Measurements from ENCODE around the gene GP2. TPM values are rescaled to one million over a fixed set of nuclear protein-coding genes. Genes with fewer than 3 reads are reported as not detected.

The GP2 gene
- total RNA-seq, 4 donors from 2014 or later: 0.98 to 7.8 (median 2.7) TPM

DNA sequence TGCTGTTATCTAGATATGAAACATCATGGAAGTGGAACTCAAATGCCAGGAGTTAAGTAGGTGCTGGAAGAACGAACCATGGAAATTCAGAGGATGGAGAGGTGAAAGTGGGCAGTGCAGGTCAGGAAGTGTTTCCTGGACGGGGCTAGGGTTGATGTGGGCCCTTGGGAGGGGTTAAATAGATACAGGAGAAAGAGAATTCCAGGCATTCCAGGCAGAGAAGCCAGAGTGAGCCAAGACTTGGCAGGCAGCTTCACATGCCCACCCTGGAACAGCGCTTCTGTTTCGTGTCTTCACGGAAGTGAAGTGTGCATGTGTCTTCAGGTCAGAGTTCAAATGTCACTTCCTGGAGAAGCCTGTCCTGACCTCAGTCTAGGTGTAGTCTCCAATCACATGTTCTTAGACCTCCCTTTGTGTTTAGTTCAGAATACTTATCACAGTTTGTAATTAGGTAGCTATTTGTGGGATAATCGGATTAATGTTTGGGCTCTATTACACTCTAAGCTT, 41.3 kb downstream of the GP2 start:
- no peaks in the 10 kb centered on the region for H3K4me1 ChIP-seq
- no peaks in the 10 kb centered on the region for H3K36me3 ChIP-seq
- H3K4me3 ChIP-seq: no peak overlapping the region
- TF ChIP-seq EP300 (IDR thresholded peaks at IDR 0.05) (no peak), POLR2A (IDR thresholded peaks at IDR 0.05) (no peak)
- TF ChIP-seq, protein P1, sequence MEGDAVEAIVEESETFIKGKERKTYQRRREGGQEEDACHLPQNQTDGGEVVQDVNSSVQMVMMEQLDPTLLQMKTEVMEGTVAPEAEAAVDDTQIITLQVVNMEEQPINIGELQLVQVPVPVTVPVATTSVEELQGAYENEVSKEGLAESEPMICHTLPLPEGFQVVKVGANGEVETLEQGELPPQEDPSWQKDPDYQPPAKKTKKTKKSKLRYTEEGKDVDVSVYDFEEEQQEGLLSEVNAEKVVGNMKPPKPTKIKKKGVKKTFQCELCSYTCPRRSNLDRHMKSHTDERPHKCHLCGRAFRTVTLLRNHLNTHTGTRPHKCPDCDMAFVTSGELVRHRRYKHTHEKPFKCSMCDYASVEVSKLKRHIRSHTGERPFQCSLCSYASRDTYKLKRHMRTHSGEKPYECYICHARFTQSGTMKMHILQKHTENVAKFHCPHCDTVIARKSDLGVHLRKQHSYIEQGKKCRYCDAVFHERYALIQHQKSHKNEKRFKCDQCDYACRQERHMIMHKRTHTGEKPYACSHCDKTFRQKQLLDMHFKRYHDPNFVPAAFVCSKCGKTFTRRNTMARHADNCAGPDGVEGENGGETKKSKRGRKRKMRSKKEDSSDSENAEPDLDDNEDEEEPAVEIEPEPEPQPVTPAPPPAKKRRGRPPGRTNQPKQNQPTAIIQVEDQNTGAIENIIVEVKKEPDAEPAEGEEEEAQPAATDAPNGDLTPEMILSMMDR (IDR thresholded peaks at IDR 0.05): no peak
- WGBS, 2 donors: 29 to 37% methylated on average over 6 of the region's 6 CpGs
- DNase-seq (ENCODE audit: low spot score in 2 of 2): no peak
- H3K27me3 ChIP-seq: no peaks in the 10 kb centered on the region
- no peak overlapping the region for H3K27ac ChIP-seq
- H3K9me3 ChIP-seq: no peaks in the 10 kb centered on the region

DNA sequence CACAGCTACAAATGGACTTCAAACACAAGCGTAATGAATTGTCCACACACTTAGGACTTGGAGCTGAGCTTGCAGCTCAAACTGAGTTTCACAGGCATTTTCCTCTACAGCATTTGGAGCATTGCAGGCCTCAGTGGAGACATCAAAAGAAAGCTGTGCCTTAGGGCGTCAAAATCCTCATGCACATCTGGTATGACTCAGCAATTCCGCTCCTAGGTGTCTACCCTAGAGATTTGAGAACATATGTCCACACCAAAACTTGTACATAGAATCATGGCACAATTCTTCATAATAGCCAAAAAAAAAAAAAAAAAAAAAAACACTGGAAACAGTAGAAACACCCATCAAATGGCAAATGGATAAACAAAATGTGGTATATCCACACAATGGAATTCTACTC, 47.1 kb downstream of the GP2 start:
- no peak overlapping the region for H3K4me3 ChIP-seq
- no peak for DNase-seq (ENCODE audit: low spot score in 2 of 2)
- H3K4me1 ChIP-seq: no peaks in the 10 kb centered on the region
- TF ChIP-seq, protein P1 (IDR thresholded peaks at IDR 0.05): no peak
- TF ChIP-seq EP300 (IDR thresholded peaks at IDR 0.05) (no peak), POLR2A (IDR thresholded peaks at IDR 0.05) (no peak)
- H3K27ac ChIP-seq: no peak overlapping the region
- WGBS, 2 donors: 81 to 91% methylated on average over 3 of the region's 3 CpGs
- H3K36me3 ChIP-seq: no peaks in the 10 kb centered on the region
- H3K9me3 ChIP-seq: no peaks in the 10 kb centered on the region
- no peaks in the 10 kb centered on the region for H3K27me3 ChIP-seq

DNA sequence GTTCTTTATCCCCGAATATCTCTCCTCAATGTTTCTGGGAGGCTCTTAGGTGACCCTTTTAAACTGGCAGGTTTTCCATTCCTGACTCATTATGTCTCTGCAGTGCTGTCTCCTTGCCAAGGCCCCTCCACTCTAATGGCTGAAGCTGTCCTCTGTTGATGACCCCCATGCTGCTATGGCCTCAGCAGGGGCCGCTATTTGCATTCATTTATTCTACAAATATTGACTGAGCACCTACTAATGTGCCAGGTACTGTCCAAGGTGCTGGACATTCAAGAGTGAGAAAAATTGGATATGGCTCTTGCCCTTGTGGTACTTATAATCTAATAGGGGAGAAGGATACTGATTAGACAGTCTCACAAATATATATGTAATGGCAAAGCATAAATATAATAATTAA, 55.4 kb downstream of the GP2 start:
- no peak for DNase-seq (ENCODE audit: low spot score in 2 of 2)
- Histone ChIP-seq H3K27ac (no peak overlapping the region), H3K4me1 (no peaks in the 10 kb centered on the region), H3K9me3 (no peaks in the 10 kb centered on the region), H3K4me3 (no peak overlapping the region), H3K27me3 (no peaks in the 10 kb centered on the region), H3K36me3 (no peaks in the 10 kb centered on the region)
- TF ChIP-seq EP300 (IDR thresholded peaks at IDR 0.05): no peak
- no peak for TF ChIP-seq POLR2A (IDR thresholded peaks at IDR 0.05)
- TF ChIP-seq, protein P1 (IDR thresholded peaks at IDR 0.05): no peak
- WGBS, 2 donors: 69 to 77% methylated on average over 2 of the region's 2 CpGs

DNA sequence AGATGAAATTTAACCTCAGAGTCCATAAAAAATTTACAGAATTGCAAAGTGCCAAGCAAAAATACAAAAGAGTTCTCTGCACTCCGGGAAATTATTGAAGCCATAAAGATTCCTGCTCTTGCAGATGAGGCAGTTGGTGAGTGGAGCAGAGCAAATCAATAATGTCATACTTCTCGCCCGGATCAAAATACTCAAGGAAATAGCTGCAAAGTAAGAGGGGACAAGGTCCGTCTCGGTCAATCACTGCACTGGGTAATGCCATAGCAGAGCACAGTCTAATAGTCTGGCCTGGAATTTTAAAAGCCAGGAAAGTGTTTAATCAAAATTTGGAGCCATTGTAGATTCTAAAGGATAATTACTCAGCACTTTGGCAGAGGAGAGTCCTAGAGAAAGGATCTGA, 58.9 kb downstream of the GP2 start:
- Histone ChIP-seq H3K4me3 (no peak overlapping the region), H3K27ac (no peak overlapping the region), H3K4me1 (no peaks in the 10 kb centered on the region), H3K27me3 (no peaks in the 10 kb centered on the region), H3K36me3 (no peaks in the 10 kb centered on the region), H3K9me3 (no peaks in the 10 kb centered on the region)
- no peak for DNase-seq (ENCODE audit: low spot score in 2 of 2)
- TF ChIP-seq, protein P1 (IDR thresholded peaks at IDR 0.05): no peak
- no peak for TF ChIP-seq POLR2A (IDR thresholded peaks at IDR 0.05)
- TF ChIP-seq EP300 (IDR thresholded peaks at IDR 0.05): no peak
- 71 to 74% methylated on average over 5 of the region's 5 CpGs for WGBS, 2 donors

DNA sequence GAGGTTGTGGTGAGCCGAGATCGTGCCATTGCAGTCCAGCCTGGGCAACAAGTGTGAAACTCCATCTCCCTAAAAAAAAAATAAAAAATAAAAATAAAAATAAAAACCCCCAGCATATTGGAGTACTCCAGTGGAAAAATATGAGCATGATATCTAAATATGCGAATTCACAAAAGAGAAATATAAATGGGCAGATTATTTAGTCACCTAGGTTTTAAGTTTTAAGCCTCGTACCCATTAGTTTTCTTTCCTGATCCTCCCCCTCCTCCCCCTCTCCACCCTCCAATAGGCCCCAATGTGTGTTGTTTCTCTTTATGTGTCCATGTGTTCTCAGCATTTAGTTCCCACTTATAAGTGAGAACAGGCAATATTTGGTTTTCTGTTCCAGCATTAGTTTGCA, 62.3 kb downstream of the GP2 start:
- H3K9me3 ChIP-seq: no peaks in the 10 kb centered on the region
- no peak for DNase-seq (ENCODE audit: low spot score in 2 of 2)
- H3K4me1 ChIP-seq: no peaks in the 10 kb centered on the region
- TF ChIP-seq, protein P1 (IDR thresholded peaks at IDR 0.05): no peak
- no peak for TF ChIP-seq EP300 (IDR thresholded peaks at IDR 0.05)
- TF ChIP-seq POLR2A (IDR thresholded peaks at IDR 0.05): no peak
- no peaks in the 10 kb centered on the region for H3K27me3 ChIP-seq
- H3K36me3 ChIP-seq: no peaks in the 10 kb centered on the region
- H3K4me3 ChIP-seq: no peak overlapping the region
- H3K27ac ChIP-seq: no peak overlapping the region
- 83 to 95% methylated on average over 4 of the region's 4 CpGs for WGBS, 2 donors

All from tibial nerve (tissue), 4 donors.